Activated CD4-positive, alpha-beta T cell treated with anti-CD3 and anti-CD28 coated beads for 24 hours (primary cell): ENCODE measurements around the gene NAPSA.

Source experiments
- DNase-seq, 2 donors: peaks; one replicate each; pipeline ENCODE4 v3.0.0-alpha.2; 2020; ENCODE audit warnings: low read depth in 2 of 2

NAPSA gene

GRCh38 chr19:50384685-50385535, 19.5 kb upstream of the NAPSA start:
- no peak for DNase-seq

DNA sequence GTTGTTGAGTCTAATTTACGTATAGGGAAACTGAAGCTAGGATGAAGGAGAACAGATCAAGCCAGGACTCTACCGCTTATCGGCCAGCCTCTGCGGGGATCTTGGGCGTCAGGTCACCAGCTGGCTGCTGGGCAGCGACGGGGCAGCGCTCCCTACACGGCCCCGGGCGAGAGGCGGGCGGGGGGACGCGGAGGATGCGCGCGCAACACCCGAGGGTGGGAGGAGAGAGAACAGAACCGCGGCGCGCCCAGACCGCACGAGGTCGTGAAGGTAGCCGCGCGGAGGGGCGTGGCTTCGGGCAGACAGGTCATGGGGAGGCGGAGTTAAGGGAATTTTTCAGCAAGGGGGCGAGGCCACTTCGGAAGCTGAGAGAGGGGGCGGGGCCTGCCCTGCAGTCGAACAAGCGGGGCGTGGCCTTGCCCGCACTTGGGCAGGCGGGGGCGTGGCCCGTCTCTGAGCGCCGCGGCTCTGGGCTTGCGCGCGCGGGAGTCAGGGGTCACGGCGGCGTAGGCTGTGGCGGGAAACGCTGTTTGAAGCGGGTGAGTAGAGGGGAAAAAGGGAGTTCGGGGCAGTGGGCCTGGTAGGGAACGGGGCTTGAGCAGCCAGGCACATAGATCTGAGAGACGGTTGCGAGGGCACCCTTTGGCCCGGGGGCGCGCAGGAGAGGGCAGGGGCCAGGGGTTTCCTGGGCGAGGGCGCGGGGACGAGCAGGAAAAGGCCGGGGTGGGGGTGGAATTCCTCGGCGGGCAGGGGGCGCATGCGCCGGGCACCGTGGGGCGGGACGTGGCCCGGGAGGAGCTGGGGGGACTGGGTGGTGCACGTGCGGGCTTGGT, 18.6 kb upstream of the NAPSA start, which contains the start of gene POLD1:
POLD1 (plus strand) TSS at position 496 of the 833 bp plus-strand sequence. CDS start 14,505 bp downstream, outside the sequence.
- DNase-seq, result peak; percentile 99

GRCh38 chr19:50383001-50383851, 17.8 kb upstream of the NAPSA start:
- no peak for DNase-seq

GRCh38 chr19:50381881-50382729, 16.7 kb upstream of the NAPSA start:
- DNase-seq, result no peak

DNA sequence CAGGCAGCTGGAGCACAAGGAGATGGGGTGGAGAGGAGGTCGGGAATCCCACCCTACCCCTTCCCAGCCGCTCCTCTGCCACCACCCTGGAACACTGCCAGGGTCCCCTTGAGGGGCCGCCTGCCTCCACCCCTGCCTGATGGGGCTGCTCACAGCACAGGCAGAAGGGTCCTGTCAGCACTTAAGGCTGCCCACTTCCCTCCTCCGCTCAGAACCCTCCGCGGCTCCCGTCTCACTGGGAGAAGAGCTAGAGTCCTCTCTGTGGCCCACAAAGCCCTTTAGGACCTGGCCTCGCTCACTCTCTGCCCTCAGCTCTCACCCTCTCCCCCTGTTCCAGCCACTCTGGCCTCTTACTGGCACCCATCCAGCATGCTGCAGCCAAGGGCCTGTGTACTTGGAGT, 15.3 kb upstream of the NAPSA start:
- DNase-seq, result no peak

GRCh38 chr19:50380137-50380536, 14.7 kb upstream of the NAPSA start:
- no peak for DNase-seq

- DNase-seq, result no peak
Measured at GRCh38 chr19:50379602-50380001, 14.2 kb upstream of the NAPSA start.

- no peak for DNase-seq
Measured at GRCh38 chr19:50378863-50379236, 13.4 kb upstream of the NAPSA start.

DNA sequence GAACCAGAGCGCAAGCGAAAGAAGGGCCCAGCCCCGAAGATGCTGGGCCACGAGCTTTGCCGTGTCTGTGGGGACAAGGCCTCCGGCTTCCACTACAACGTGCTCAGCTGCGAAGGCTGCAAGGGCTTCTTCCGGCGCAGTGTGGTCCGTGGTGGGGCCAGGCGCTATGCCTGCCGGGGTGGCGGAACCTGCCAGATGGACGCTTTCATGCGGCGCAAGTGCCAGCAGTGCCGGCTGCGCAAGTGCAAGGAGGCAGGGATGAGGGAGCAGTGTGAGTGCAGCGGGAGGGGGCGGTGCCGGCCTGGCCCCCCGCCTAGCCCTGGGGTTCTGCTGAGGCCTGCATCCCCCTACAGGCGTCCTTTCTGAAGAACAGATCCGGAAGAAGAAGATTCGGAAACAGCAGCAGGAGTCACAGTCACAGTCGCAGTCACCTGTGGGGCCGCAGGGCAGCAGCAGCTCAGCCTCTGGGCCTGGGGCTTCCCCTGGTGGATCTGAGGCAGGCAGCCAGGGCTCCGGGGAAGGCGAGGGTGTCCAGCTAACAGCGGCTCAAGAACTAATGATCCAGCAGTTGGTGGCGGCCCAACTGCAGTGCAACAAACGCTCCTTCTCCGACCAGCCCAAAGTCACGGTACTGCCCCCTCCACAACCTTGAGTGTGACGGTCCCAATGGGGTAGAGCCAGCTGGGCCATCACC, 12.9 kb upstream of the NAPSA start:
- DNase-seq, result no peak

DNA sequence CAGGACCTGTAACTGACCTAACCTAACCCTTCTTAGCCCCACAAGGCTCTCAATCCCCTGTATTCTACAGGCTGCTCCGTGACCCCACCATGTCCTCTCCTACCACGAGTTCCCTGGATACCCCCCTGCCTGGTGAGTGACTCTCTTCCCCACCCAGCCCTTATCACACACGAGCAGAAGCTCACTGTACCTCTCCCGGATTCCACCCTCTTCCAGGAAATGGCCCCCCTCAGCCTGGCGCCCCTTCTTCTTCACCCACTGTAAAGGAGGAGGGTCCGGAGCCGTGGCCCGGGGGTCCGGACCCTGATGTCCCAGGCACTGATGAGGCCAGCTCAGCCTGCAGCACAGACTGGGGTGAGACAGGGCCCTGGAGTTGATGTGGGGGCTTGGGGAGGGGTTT, 12.1 kb upstream of the NAPSA start:
- DNase-seq, result no peak

DNA sequence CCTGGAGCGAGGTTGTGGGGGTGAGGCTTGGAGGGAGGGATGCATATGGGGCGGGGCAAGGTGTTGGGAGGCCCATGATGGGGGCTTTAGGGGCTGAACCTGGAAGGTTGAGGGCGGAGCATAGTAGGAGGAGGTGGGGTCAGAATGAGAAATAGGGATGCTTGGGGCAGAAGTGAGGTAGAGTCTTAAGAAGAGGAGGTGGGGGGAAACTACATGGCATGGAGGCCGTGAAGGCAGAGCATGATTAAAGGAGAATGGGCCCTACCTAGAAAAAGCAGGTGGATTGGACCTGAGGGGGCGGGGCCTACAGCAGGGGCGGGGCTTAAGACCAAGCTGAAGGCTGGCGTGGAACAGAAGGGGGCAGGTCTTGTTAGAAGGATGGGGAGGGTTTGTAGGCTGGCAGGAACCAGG, 11.6 kb upstream of the NAPSA start:
- DNase-seq, result no peak

GRCh38 chr19:50376166-50377050, 11.0 kb upstream of the NAPSA start, which contains the start of gene NR1H2:
Gene NR1H2 (plus strand): TSS chr19:50376457. CDS start chr19:50377606, 1,149 bp downstream.
- DNase-seq, result peak; percentile 86 to 91

- DNase-seq, result no peak
Measured at GRCh38 chr19:50371914-50372475, 6.6 kb upstream of the NAPSA start.

DNA sequence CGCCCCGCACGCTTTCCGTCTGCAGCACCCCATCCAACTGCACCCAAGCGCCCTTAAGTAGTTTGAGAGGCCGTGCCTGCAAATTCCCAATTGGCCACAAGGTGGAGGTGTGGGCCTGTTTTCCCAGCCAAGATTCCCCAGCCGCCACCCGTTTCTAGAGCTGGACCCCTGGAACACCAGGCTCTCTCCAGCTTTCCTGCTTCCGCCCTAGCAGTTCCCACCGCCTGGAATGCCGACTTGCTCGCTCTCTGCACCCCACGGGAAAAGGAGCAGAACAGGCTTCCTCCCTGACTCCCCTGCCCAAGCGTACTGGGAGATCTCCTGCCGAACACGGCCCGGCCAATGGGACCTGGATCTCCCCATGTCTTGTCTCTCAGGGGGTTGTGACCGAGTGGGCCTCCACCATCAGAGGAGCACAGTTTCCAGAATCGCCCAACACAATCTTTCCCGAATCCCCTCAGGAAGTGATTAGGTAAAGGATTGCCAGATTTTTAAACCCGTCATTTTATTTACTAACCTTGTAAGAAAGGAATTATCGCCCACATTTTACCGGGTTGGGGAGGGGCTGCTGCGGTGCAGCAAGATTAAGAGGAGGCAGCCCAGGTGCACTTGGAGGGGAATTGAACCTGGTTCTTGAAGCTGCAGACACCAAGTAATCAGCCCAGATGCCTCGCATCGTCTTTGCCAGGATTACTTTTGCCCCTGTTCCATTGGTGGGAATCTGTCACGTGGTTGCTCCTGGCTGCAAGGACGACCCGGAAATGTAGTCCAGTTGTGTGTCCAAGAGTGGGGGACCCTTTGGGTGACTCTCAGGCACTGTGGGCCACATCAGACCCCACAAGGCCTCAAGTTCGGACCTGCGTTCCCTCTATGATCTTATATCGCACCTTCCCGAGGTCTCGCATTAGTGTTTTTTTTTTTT, 3.5 kb upstream of the NAPSA start:
- DNase-seq, result peak; percentile 71 to 77

DNA sequence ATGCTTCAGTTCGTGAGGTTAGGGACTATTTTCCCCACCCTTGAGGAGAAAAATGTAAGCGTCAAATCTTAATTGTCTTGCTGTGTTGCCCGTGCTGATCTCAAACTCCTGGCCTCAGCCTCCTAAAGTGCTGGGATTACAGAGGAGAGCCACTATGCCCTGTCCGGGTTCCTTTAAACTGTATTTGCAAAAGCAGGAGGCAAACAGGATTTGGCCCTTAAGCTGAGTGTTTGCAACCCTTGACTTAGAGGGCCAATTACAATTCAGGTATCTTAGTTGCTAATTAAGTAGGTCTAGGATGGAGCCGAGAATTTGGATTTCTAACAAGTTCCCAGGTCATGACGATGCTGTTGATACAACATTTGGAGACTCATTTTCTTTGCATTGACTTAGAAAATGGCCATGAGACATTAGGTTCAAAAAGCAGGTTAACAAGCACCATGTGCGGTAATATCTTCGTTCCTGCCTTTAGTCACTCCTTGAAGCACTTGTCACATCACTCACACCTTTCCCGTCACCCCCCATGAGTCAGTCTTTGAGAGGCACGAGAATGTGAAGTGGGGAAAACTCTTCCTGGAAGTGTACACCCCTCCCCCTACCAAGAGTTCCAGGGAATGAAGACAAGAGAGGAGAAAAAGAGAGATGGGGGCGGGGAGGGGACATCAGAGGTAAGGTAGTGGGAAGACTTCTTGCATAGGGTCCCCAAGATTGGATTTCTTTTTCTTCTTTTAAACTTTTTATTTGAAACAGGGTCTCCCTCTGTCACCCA, 2.6 kb downstream of the NAPSA start:
- DNase-seq, result no peak

- DNase-seq, result no peak
Measured at GRCh38 chr19:50362030-50362412, 3.4 kb downstream of the NAPSA start.
